ENCODE data around the gene ACTR8. TPM values are rescaled to one million over a fixed set of nuclear protein-coding genes. Genes with fewer than 3 reads are reported as not detected.
A peak's percentile ranks its signal among the peaks of the same experiment; 100 is the strongest.

ACTR8 gene
- total RNA-seq, 1 donor from 2014 or later, result 43.6 TPM

GRCh38 chr3:53850895-53851294 is 31.1 kb downstream of the ACTR8 start:
- H3K4me1 Mint-ChIP-seq (ENCODE audit: low read depth, unreplicated experiment), result no peaks in the 10 kb centered on the region
- FAIRE-seq, result no peak
- no peak overlapping the region for H3K27ac ChIP-seq (ENCODE audit: low read depth, low read length)

DNA sequence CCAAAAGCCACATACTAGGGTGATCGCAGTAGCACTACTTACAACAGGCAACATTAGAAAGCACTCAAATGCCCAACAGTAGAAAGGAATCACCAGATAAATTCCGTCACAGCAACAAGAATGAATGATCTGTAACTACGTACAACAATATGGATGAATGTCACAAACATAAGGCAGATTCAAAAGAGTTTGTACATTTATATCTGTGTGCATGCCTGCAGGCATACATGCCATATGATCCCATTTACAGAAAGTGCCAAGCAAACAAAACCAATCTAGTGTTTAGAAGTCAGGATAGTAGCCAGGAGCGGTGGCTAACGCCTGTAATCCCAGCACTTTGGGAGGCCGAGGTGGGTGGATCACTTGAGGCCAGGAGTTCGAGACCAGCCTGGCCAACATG is 32.0 kb downstream of the ACTR8 start:
- Mint-ChIP-seq H3K9me3 (ENCODE audit: unreplicated experiment) (peaks cover 2% of the 10 kb centered on the region), H3K27ac (ENCODE audit: unreplicated experiment) (no peak overlapping the region), H3K27me3 (ENCODE audit: low read depth, unreplicated experiment) (peaks cover 45% of the 10 kb centered on the region), H3K36me3 (ENCODE audit: low read depth, unreplicated experiment) (no peaks in the 10 kb centered on the region), H3K4me1 (ENCODE audit: low read depth, unreplicated experiment) (no peaks in the 10 kb centered on the region), H3K4me3 (ENCODE audit: unreplicated experiment) (no peak overlapping the region)
- H3K4me3 ChIP-seq (ENCODE audit: insufficient read depth, low read depth, low read length), result no peak overlapping the region
- H3K9ac ChIP-seq (ENCODE audit: low read length), result no peak overlapping the region
- no peaks in the 10 kb centered on the region for H3K9me3 ChIP-seq (ENCODE audit: insufficient read depth, low read depth, low read length)
- DNase-seq (ENCODE audit: low read depth), result no peak
- H3K4me2 ChIP-seq (ENCODE audit: low read length), result no peak overlapping the region
- no peak for FAIRE-seq
- H3K36me3 ChIP-seq (ENCODE audit: insufficient read depth, low read length), result no peaks in the 10 kb centered on the region
- H3K27ac ChIP-seq (ENCODE audit: low read depth, low read length), result no peak overlapping the region
- peaks cover 21% of the 10 kb centered on the region for H3K27me3 ChIP-seq (ENCODE audit: insufficient read depth, low read length)
- no peak overlapping the region for H2AFZ ChIP-seq (ENCODE audit: low read depth, low read length)
- H4K20me1 ChIP-seq (ENCODE audit: insufficient read depth, low read length), result no peaks in the 10 kb centered on the region
- no peak for TF ChIP-seq EZH2 (IDR thresholded peaks at IDR 0.05; ENCODE audit: insufficient read depth, low read length)
- TF ChIP-seq, protein P1, sequence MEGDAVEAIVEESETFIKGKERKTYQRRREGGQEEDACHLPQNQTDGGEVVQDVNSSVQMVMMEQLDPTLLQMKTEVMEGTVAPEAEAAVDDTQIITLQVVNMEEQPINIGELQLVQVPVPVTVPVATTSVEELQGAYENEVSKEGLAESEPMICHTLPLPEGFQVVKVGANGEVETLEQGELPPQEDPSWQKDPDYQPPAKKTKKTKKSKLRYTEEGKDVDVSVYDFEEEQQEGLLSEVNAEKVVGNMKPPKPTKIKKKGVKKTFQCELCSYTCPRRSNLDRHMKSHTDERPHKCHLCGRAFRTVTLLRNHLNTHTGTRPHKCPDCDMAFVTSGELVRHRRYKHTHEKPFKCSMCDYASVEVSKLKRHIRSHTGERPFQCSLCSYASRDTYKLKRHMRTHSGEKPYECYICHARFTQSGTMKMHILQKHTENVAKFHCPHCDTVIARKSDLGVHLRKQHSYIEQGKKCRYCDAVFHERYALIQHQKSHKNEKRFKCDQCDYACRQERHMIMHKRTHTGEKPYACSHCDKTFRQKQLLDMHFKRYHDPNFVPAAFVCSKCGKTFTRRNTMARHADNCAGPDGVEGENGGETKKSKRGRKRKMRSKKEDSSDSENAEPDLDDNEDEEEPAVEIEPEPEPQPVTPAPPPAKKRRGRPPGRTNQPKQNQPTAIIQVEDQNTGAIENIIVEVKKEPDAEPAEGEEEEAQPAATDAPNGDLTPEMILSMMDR (IDR thresholded peaks at IDR 0.05; ENCODE audit: insufficient read depth, low read depth, low read length), result no peak
- no peaks in the 10 kb centered on the region for H3K79me2 ChIP-seq (ENCODE audit: insufficient read depth, low read length)
- H3K4me1 ChIP-seq (ENCODE audit: insufficient read depth, low read length), result peaks cover 5% of the 10 kb centered on the region

More at GRCh38 chr3:53850895-53851294, 31.1 kb downstream of the ACTR8 start:
- no peaks in the 10 kb centered on the region for H3K79me2 ChIP-seq (ENCODE audit: insufficient read depth, low read length)
- TF ChIP-seq EZH2 (IDR thresholded peaks at IDR 0.05; ENCODE audit: insufficient read depth, low read length), result no peak
- TF ChIP-seq, protein P1 (IDR thresholded peaks at IDR 0.05; ENCODE audit: insufficient read depth, low read depth, low read length), result no peak
- peaks cover 21% of the 10 kb centered on the region for H3K27me3 ChIP-seq (ENCODE audit: insufficient read depth, low read length)
- H3K36me3 ChIP-seq (ENCODE audit: insufficient read depth, low read length), result no peaks in the 10 kb centered on the region
- H3K9ac ChIP-seq (ENCODE audit: low read length), result no peak overlapping the region
- Mint-ChIP-seq H3K9me3 (ENCODE audit: unreplicated experiment) (peaks cover 2% of the 10 kb centered on the region), H3K27me3 (ENCODE audit: low read depth, unreplicated experiment) (peaks cover 42% of the 10 kb centered on the region), H3K27ac (ENCODE audit: unreplicated experiment) (no peak overlapping the region), H3K4me3 (ENCODE audit: unreplicated experiment) (no peak overlapping the region), H3K36me3 (ENCODE audit: low read depth, unreplicated experiment) (no peaks in the 10 kb centered on the region)
- H3K9me3 ChIP-seq (ENCODE audit: insufficient read depth, low read depth, low read length), result no peaks in the 10 kb centered on the region
- no peaks in the 10 kb centered on the region for H4K20me1 ChIP-seq (ENCODE audit: insufficient read depth, low read length)
- H3K4me2 ChIP-seq (ENCODE audit: low read length), result no peak overlapping the region
- H2AFZ ChIP-seq (ENCODE audit: low read depth, low read length), result no peak overlapping the region
- H3K4me3 ChIP-seq (ENCODE audit: insufficient read depth, low read depth, low read length), result no peak overlapping the region
- peak; percentile 14 for DNase-seq (ENCODE audit: low read depth)
- peaks cover 5% of the 10 kb centered on the region for H3K4me1 ChIP-seq (ENCODE audit: insufficient read depth, low read length)

DNA sequence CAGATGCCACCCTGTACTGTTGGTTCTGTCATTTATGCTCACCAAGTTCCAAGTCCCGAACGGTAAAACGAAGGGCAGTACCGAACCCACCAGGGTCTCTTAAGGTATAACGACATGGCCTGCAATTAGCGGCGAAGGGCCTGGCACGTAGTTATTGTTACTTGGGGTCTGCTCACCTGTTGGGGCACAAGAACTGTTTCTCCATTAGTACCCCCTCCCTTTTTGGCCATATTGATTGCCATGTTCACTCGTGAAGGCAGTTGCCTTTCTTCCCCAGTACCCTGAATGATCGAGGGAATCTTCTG is 35.1 kb downstream of the ACTR8 start:
- H3K4me1 ChIP-seq (ENCODE audit: insufficient read depth, low read length), result peaks cover 8% of the 10 kb centered on the region
- FAIRE-seq (no peak), DNase-seq (ENCODE audit: low read depth) (no peak)
- H3K27me3 Mint-ChIP-seq (ENCODE audit: low read depth, unreplicated experiment), result peaks cover 38% of the 10 kb centered on the region
- peak; percentile 10 for TF ChIP-seq EZH2 (IDR thresholded peaks at IDR 0.05; ENCODE audit: insufficient read depth, low read length)
- TF ChIP-seq, protein P1 (IDR thresholded peaks at IDR 0.05; ENCODE audit: insufficient read depth, low read depth, low read length), result no peak
- peak overlapping the region; percentile 82 for H2AFZ ChIP-seq (ENCODE audit: low read depth, low read length)
- no peaks in the 10 kb centered on the region for H3K79me2 ChIP-seq (ENCODE audit: insufficient read depth, low read length)
- no peak overlapping the region for H3K9ac ChIP-seq (ENCODE audit: low read length)
- no peaks in the 10 kb centered on the region for H3K9me3 ChIP-seq (ENCODE audit: insufficient read depth, low read depth, low read length)
- no peak overlapping the region for H3K4me3 ChIP-seq (ENCODE audit: insufficient read depth, low read depth, low read length)
- H3K4me3 Mint-ChIP-seq (ENCODE audit: unreplicated experiment), result peak overlapping the region; percentile 79
- peaks cover 24% of the 10 kb centered on the region for H3K27me3 ChIP-seq (ENCODE audit: insufficient read depth, low read length)
- H3K36me3 Mint-ChIP-seq (ENCODE audit: low read depth, unreplicated experiment), result no peaks in the 10 kb centered on the region
- peaks cover 2% of the 10 kb centered on the region for H3K4me1 Mint-ChIP-seq (ENCODE audit: low read depth, unreplicated experiment)
- peak overlapping the region; percentile 93 for H3K4me2 ChIP-seq (ENCODE audit: low read length)
- H3K36me3 ChIP-seq (ENCODE audit: insufficient read depth, low read length), result no peaks in the 10 kb centered on the region
- peaks cover 2% of the 10 kb centered on the region for H3K9me3 Mint-ChIP-seq (ENCODE audit: unreplicated experiment)
- H3K27ac Mint-ChIP-seq (ENCODE audit: unreplicated experiment), result no peak overlapping the region
- no peak overlapping the region for H3K27ac ChIP-seq (ENCODE audit: low read depth, low read length)
- no peaks in the 10 kb centered on the region for H4K20me1 ChIP-seq (ENCODE audit: insufficient read depth, low read length)
